Mammary epithelial cell (primary cell): ENCODE data around the gene PDE9A.

Experiments used
- CTCF ChIP-seq, 2 donors: IDR thresholded peaks in 1 of 2; conservative IDR thresholded peaks in 1 of 2; 2 replicates each; pipeline ENCODE4 v1.5.1; 2011 to 2012; ENCODE audit warnings: inconsistent platforms in 2 of 2, low read length in 2 of 2, mild to moderate bottlenecking in 2 of 2, control low read depth in 1 of 2, low read depth in 1 of 2; ENCODE audit not compliant: insufficient read depth in 1 of 2; ENCODE audit errors: extremely low read depth in 1 of 2
- EZH2 ChIP-seq: IDR thresholded peaks from 2 replicates; pipeline ENCODE4 v1.6.1; 2012; ENCODE audit warnings: low read length, inconsistent platforms, borderline replicate concordance

GRCh38 chr21:42680429-42680828 lies 27.0 kb downstream of the PDE9A start:
- TF ChIP-seq CTCF (conservative IDR thresholded peaks at IDR 0.05 in 1 of 2, IDR thresholded peaks at IDR 0.05 in 1 of 2; ENCODE audit: extremely low read depth in 1 of 2, insufficient read depth in 1 of 2, low read depth in 1 of 2, low read length in 2 of 2) (no peak), EZH2 (no peak)
